H1 (cell line): ENCODE measurements around the gene TSN. TPM values are rescaled to one million over a fixed set of nuclear protein-coding genes. Genes with fewer than 3 reads are reported as not detected.
"Not testable (repeated sequence)": the region's sequence is repeated elsewhere in the genome, so short reads cannot be mapped to it uniquely, and the experiment has no call there.

ENCODE experiments used
- CTCF ChIA-PET: fragments of 300-600 bp; sonication (Branson Sonifier 250); formaldehyde crosslinking; loops from one replicate; lab custom pipeline; 2021; ENCODE audit not compliant: partially characterized antibody; lab: Charles Lee
- POLR2A ChIA-PET: fragments of 300-600 bp; sonication (Branson Sonifier 250); formaldehyde crosslinking; loops from one replicate; lab custom pipeline; 2021; ENCODE audit warnings: inconsistent platforms; ENCODE audit not compliant: partially characterized antibody; lab: Charles Lee
- DNase-seq, 2 experiments: peaks; one replicate each; pipeline versions ENCODE4 v3.0.0 to v3.0.0-alpha.2; 2010 to 2022; ENCODE audit warnings: low spot score in 2 of 2, low read depth in 1 of 2, mixed read lengths in 1 of 2
- FAIRE-seq: peaks from 2 replicates; lab custom pipeline; 2011; peaks lifted over from hg19 to GRCh38; lab: Jason Lieb, UNC
- H2AFZ ChIP-seq: 2 replicates; pipeline ENCODE4 v1.8.1; 2012; ENCODE audit warnings: low read length, inconsistent platforms
- H2AK5ac ChIP-seq: 2 replicates; pipeline ENCODE4 v1.6.1; 2013; ENCODE audit warnings: low read depth, low read length
- H2BK120ac ChIP-seq: replicated peaks from 2 replicates; pipeline ENCODE3; 2013; ENCODE audit warnings: low read depth, low read length, inconsistent platforms
- H2BK12ac ChIP-seq: 2 replicates; pipeline ENCODE4 v1.6.1; 2013; ENCODE audit warnings: low read depth, low read length
- H2BK15ac ChIP-seq: 2 replicates; pipeline ENCODE4 v1.6.1; 2013; ENCODE audit warnings: low read length
- H2BK20ac ChIP-seq: 2 replicates; pipeline ENCODE4 v1.6.1; 2013; ENCODE audit warnings: low read length
- H2BK5ac ChIP-seq: 2 replicates; pipeline ENCODE4 v1.6.1; 2013; ENCODE audit warnings: low read depth, low read length
- H3K14ac ChIP-seq: 2 replicates; pipeline ENCODE4 v1.6.1; 2013; ENCODE audit warnings: inconsistent platforms; ENCODE audit not compliant: insufficient read length
- H3K18ac ChIP-seq: 2 replicates; pipeline ENCODE4 v1.6.1; 2013; ENCODE audit warnings: low read length; ENCODE audit errors: extremely low read depth
- H3K23ac ChIP-seq: 2 replicates; pipeline ENCODE4 v1.6.1; 2013; ENCODE audit warnings: inconsistent platforms; ENCODE audit not compliant: insufficient read length
- H3K23me2 ChIP-seq: 2 replicates; pipeline ENCODE4 v1.6.1; 2013; ENCODE audit warnings: low read depth, low read length
- H3K27ac ChIP-seq: 2 replicates; pipeline ENCODE4 v1.6.1; 2011; ENCODE audit warnings: low read depth, low read length, inconsistent platforms
- H3K27me3 ChIP-seq, 4 experiments: replicated peaks in 1 of 4; 1 replicate in 1 of 4; 2 replicates in 3 of 4; pipeline versions ENCODE4 v1.6.1 to v1.8.1; 2011 to 2013; ENCODE audit warnings: low read length in 3 of 4, mild to moderate bottlenecking in 3 of 4, inconsistent platforms in 2 of 4, mixed read lengths in 2 of 4, moderate library complexity in 1 of 4; ENCODE audit not compliant: control insufficient read depth in 3 of 4, insufficient read depth in 3 of 4; ENCODE audit errors: extremely low read depth in 1 of 4
- H3K36me3 ChIP-seq, 4 experiments: 2 replicates each; pipeline versions ENCODE4 v1.6.1 to v1.8.1; 2011 to 2013; ENCODE audit warnings: mild to moderate bottlenecking in 4 of 4, low read length in 3 of 4, moderate library complexity in 2 of 4, control low read depth in 1 of 4, inconsistent platforms in 1 of 4; ENCODE audit not compliant: insufficient read depth in 4 of 4, control insufficient read depth in 2 of 4
- H3K4ac ChIP-seq: replicated peaks from 2 replicates; pipeline ENCODE3; 2013; ENCODE audit warnings: low read length, low read depth, mixed read lengths, inconsistent platforms; ENCODE audit not compliant: insufficient read length
- H3K4me1 ChIP-seq, 4 experiments: replicated peaks in 1 of 4; 1 replicate in 1 of 4; 2 replicates in 3 of 4; pipeline versions ENCODE4 v1.6.1 to v1.8.1; 2011 to 2013; ENCODE audit warnings: low read length in 3 of 4, inconsistent platforms in 2 of 4, mixed read lengths in 1 of 4; ENCODE audit not compliant: insufficient read depth in 4 of 4, control insufficient read depth in 3 of 4
- H3K4me2 ChIP-seq, 2 experiments: 2 replicates each; pipeline versions ENCODE4 v1.6.1 to v1.8.1; 2011 to 2013; ENCODE audit warnings: low read depth in 2 of 2, low read length in 2 of 2, control low read depth in 1 of 2, inconsistent platforms in 1 of 2, mild to moderate bottlenecking in 1 of 2; ENCODE audit not compliant: insufficient read depth in 1 of 2
- H3K4me3 ChIP-seq, 4 experiments: fragments of 200-600, 300-600 bp in 1 of 4; sonication (generic), shearing (Covaris generic), sonication (Bioruptor Twin) in 1 of 4; 2 replicates each; pipeline versions ENCODE4 v1.5.1 to v1.8.1; 2011 to 2016; ENCODE audit warnings: low read length in 4 of 4, low read depth in 3 of 4, control low read depth in 2 of 4, inconsistent platforms in 2 of 4, mild to moderate bottlenecking in 2 of 4, mixed read lengths in 1 of 4, moderate library complexity in 1 of 4; ENCODE audit not compliant: insufficient read depth in 2 of 4; ENCODE audit errors: extremely low read depth in 1 of 4
- H3K56ac ChIP-seq: replicated peaks from 2 replicates; pipeline ENCODE3; 2013; ENCODE audit warnings: low read depth, mild to moderate bottlenecking, mixed read lengths, low read length, inconsistent platforms; ENCODE audit not compliant: insufficient read length
- H3K79me1 ChIP-seq: 2 replicates; pipeline ENCODE4 v1.6.1; 2013; ENCODE audit warnings: low read depth, low read length, control low read depth
- H3K79me2 ChIP-seq, 2 experiments: 2 replicates each; pipeline versions ENCODE4 v1.6.1 to v1.8.1; 2012 to 2013; ENCODE audit warnings: low read length in 2 of 2, mild to moderate bottlenecking in 2 of 2, inconsistent platforms in 1 of 2; ENCODE audit not compliant: insufficient read depth in 2 of 2, control insufficient read depth in 1 of 2
- H3K9ac ChIP-seq, 4 experiments: replicated peaks in 1 of 4; 1 replicate in 1 of 4; 2 replicates in 3 of 4; pipeline versions ENCODE4 v1.6.1 to v1.8.1; 2011 to 2013; ENCODE audit warnings: low read depth in 3 of 4, low read length in 3 of 4, control low read depth in 2 of 4, mild to moderate bottlenecking in 2 of 4, moderate library complexity in 2 of 4, inconsistent platforms in 1 of 4; ENCODE audit errors: extremely low read depth in 1 of 4
- H3K9me3 ChIP-seq, 2 experiments: 2 replicates each; pipeline versions ENCODE4 v1.6.1 to v1.8.1; 2012 to 2013; ENCODE audit warnings: mild to moderate bottlenecking in 2 of 2, moderate library complexity in 2 of 2, control low read depth in 1 of 2, inconsistent platforms in 1 of 2, low read depth in 1 of 2, low read length in 1 of 2, mixed read lengths in 1 of 2; ENCODE audit not compliant: insufficient read depth in 2 of 2
- H4K20me1 ChIP-seq, 2 experiments: replicated peaks in 1 of 2; 2 replicates each; pipeline versions ENCODE3 to v1.8.1; 2011 to 2013; ENCODE audit warnings: inconsistent platforms in 2 of 2, low read length in 2 of 2, mild to moderate bottlenecking in 1 of 2; ENCODE audit not compliant: insufficient read depth in 2 of 2, control insufficient read depth in 1 of 2
- H4K5ac ChIP-seq: 2 replicates; pipeline ENCODE4 v1.6.1; 2013; ENCODE audit warnings: low read length, low read depth, mixed read lengths, inconsistent platforms; ENCODE audit not compliant: insufficient read length
- H4K8ac ChIP-seq: 2 replicates; pipeline ENCODE4 v1.8.0; 2013; ENCODE audit warnings: mild to moderate bottlenecking, moderate library complexity, low read length, inconsistent platforms; ENCODE audit not compliant: insufficient read depth; ENCODE audit errors: extremely low read depth
- H4K91ac ChIP-seq: replicated peaks from 2 replicates; pipeline ENCODE3; 2013; ENCODE audit warnings: low read length, mixed read lengths, inconsistent platforms; ENCODE audit not compliant: insufficient read length
- WGBS, 2 experiments: shearing (Covaris generic) in 1 of 2; methylation state at CpG; one replicate each; pipeline versions ENCODE4 v1.1.6 to v1.1.7; 2013 to 2015; ENCODE audit warnings: low lambda C conversion rate in 2 of 2, mixed read lengths in 2 of 2, inconsistent platforms in 1 of 2, low coverage in 1 of 2, missing lambda C conversion rate in 1 of 2; ENCODE audit not compliant: insufficient replicate concordance in 2 of 2, insufficient coverage in 1 of 2, insufficient read length in 1 of 2; ENCODE audit errors: extremely low coverage in 1 of 2, missing lambda C conversion rate in 1 of 2; 5-methylcytosine and 5-hydroxymethylcytosine counted together
- polyA plus RNA-seq, 7 experiments: library from polyadenylated mRNA; depleted of rRNA in 3 of 7; stranded (reverse) in 5 of 7; unstranded in 2 of 7; fragments of >200 nt in 5 of 7; fragments of 200-250 nt in 2 of 7; gene quantifications; 1 replicate in 5 of 7; 2 replicates in 1 of 7; 4 replicates in 1 of 7; pipeline versions ENCODE4 v1.2.1 to v1.2.3, GENCODE V29; 2011 to 2013; ENCODE audit warnings: missing spikeins in 2 of 7, mixed read lengths in 2 of 7
- total RNA-seq: library from RNA; stranded (reverse); fragmentation: NEBNext Ultra II Directional; extraction: Animal tissue kit (Norgen Biotek cat#: 25700); gene quantifications from 2 replicates; pipeline ENCODE4 v1.2.1, GENCODE V29; 2021

TSN gene
- total and polyA plus RNA-seq, 2 of the 8 experiments (the other 6 are each of a cell fraction or from before 2014, with no cell fraction given): 44.4 to 96.1 TPM

GRCh38 chr2:121711481-121711880 lies 44.0 kb upstream of the TSN start:
- H2AK5ac ChIP-seq, H3K9ac ChIP-seq, H4K20me1 ChIP-seq, H3K79me1 ChIP-seq, H3K9me3 ChIP-seq, H3K23me2 ChIP-seq, H3K4me1 ChIP-seq, H4K5ac ChIP-seq, DNase-seq, H3K27ac ChIP-seq, H4K91ac ChIP-seq, CTCF ChIA-PET, H3K36me3 ChIP-seq, H3K4me2 ChIP-seq, H3K23ac ChIP-seq, H2BK5ac ChIP-seq, H3K27me3 ChIP-seq, H3K56ac ChIP-seq, H2BK20ac ChIP-seq, H3K18ac ChIP-seq, H3K14ac ChIP-seq, H4K8ac ChIP-seq, H2BK15ac ChIP-seq, H3K79me2 ChIP-seq, H2BK120ac ChIP-seq, H2BK12ac ChIP-seq, FAIRE-seq, H3K4ac ChIP-seq, H3K4me3 ChIP-seq, H2AFZ ChIP-seq: not testable (repeated sequence)
- 82% methylated on average over 3 of the region's 3 CpGs; no CpG with 5 or more reads in 1 of the 2 experiments for WGBS, 2 experiments
- POLR2A ChIA-PET: interaction anchor here (0.7 to 2.7 kb wide), 3 partner anchors 9 to 181 kb away, joined by 3 to 6 read pairs (median 3); partner anchors contain the start of gene RNU4ATAC
